Left renal cortex interstitium (tissue), 4 donors: Measurements from ENCODE around the gene SYT2. TPM values are rescaled to one million over a fixed set of nuclear protein-coding genes. Genes with fewer than 3 reads are reported as not detected.

Source experiments
- DNase-seq, 4 donors: peaks; one replicate each; pipeline ENCODE4 v3.0.0-alpha.2; 2013; ENCODE audit warnings: low read depth in 4 of 4, low spot score in 2 of 4, missing footprints in 1 of 4
- polyA plus RNA-seq, 4 donors: library from polyadenylated mRNA; unstranded; fragments of 120-200 nt; gene quantifications; one replicate each; pipeline ENCODE4 v1.2.1, GENCODE V29; 2013; ENCODE audit not compliant: insufficient read length in 4 of 4

SYT2 gene
- polyA plus RNA-seq, 4 donors = 1.9 to 2.9 (median 2.1) TPM

- DNase-seq = peak in 1 of 4 donors; percentile 33
Observed at GRCh38 chr1:202680586-202681352, 29.5 kb downstream of the SYT2 start.

GRCh38 chr1:202679406-202680177, 30.7 kb downstream of the SYT2 start:
- no peak for DNase-seq

GRCh38 chr1:202677433-202677832, 32.8 kb downstream of the SYT2 start:
- DNase-seq = no peak

- no peak for DNase-seq
Observed at GRCh38 chr1:202673531-202673930, 36.7 kb downstream of the SYT2 start.

GRCh38 chr1:202671399-202671798, 38.9 kb downstream of the SYT2 start:
- DNase-seq = no peak

- no peak for DNase-seq
Observed at GRCh38 chr1:202665417-202665816, 44.8 kb downstream of the SYT2 start.

- no peak for DNase-seq
Observed at GRCh38 chr1:202664083-202664482, 46.2 kb downstream of the SYT2 start.

- DNase-seq = no peak
Observed at GRCh38 chr1:202663131-202663530, 47.1 kb downstream of the SYT2 start.

- DNase-seq = no peak
Observed at GRCh38 chr1:202662081-202662480, 48.2 kb downstream of the SYT2 start.

- DNase-seq = no peak
Observed at GRCh38 chr1:202661136-202661845, 49.0 kb downstream of the SYT2 start.

- DNase-seq = no peak
Observed at GRCh38 chr1:202659974-202660373, 50.3 kb downstream of the SYT2 start.

GRCh38 chr1:202659541-202659940, 50.7 kb downstream of the SYT2 start:
- DNase-seq = no peak

GRCh38 chr1:202658769-202659168, 51.5 kb downstream of the SYT2 start:
- DNase-seq = no peak

GRCh38 chr1:202658251-202658759, 51.9 kb downstream of the SYT2 start:
- DNase-seq = no peak

- peak in 1 of 4 donors; percentile 46 for DNase-seq
Observed at GRCh38 chr1:202656951-202657646, 53.2 kb downstream of the SYT2 start.

GRCh38 chr1:202656057-202656456, 54.2 kb downstream of the SYT2 start:
- no peak for DNase-seq

- DNase-seq = no peak
Observed at GRCh38 chr1:202654079-202654478, 56.2 kb downstream of the SYT2 start.

- DNase-seq = no peak
Observed at GRCh38 chr1:202649553-202650392, 60.5 kb downstream of the SYT2 start.

GRCh38 chr1:202648605-202649226, 61.5 kb downstream of the SYT2 start:
- no peak for DNase-seq
